Cardiac muscle cell (in vitro differentiated cells and primary cell): ENCODE data around the gene PRRT4. TPM values are rescaled to one million over a fixed set of nuclear protein-coding genes. Genes with fewer than 3 reads are reported as not detected.

Experiments used
- DNase-seq, 2 donors: peaks; one replicate each; pipeline versions ENCODE4 v3.0.0 to v3.0.0-alpha.2; 2010 to 2017; ENCODE audit warnings: low read depth in 1 of 2, low spot score in 1 of 2
- H3K27ac ChIP-seq: fragments of 200-600 bp; sonication (generic); 2 replicates; pipeline ENCODE4 v1.5.1; 2016
- H3K27me3 ChIP-seq: fragments of 200-600 bp; sonication (generic); 2 replicates; pipeline ENCODE4 v1.6.0; 2016; ENCODE audit warnings: control low read depth
- H3K36me3 ChIP-seq: fragments of 200-600 bp; sonication (generic); 2 replicates; pipeline ENCODE4 v1.5.1; 2016; ENCODE audit warnings: control low read depth
- H3K4me1 ChIP-seq: fragments of 200-600 bp; sonication (generic); 2 replicates; pipeline ENCODE4 v1.8.1; 2017; ENCODE audit warnings: low read depth, mild to moderate bottlenecking, mixed run types
- H3K4me3 ChIP-seq: fragments of 200-600 bp; sonication (generic); 2 replicates; pipeline ENCODE4 v1.5.1; 2016; ENCODE audit warnings: mild to moderate bottlenecking
- H3K9me3 ChIP-seq: fragments of 200-600 bp; sonication (generic); 2 replicates; pipeline ENCODE4 v1.5.1; 2017; ENCODE audit warnings: low read depth, mild to moderate bottlenecking, control low read depth
- CTCF ChIP-seq: IDR thresholded peaks from 2 replicates; pipeline ENCODE4 v1.5.1; 2012; ENCODE audit warnings: low read depth, mild to moderate bottlenecking, low read length
- polyA plus RNA-seq: library from polyadenylated mRNA; unstranded; fragments of >200 nt; fragmentation: Nextera tagmentation; extraction: Ambion mirVana; gene quantifications from 2 replicates; pipeline ENCODE4 v1.2.1, GENCODE V29; 2016
- total RNA-seq: library from RNA; depleted of rRNA; stranded (reverse); fragments of >200 nt; gene quantifications from 2 replicates; pipeline ENCODE4 v1.2.3, GENCODE V29; 2016

Gene PRRT4
- total and polyA plus RNA-seq, 2 experiments from 2014 or later = 13.2 to 26.6 TPM

GRCh38 chr7:128366986-128367385 lies 5.5 kb upstream of the PRRT4 start:
- H3K4me1 ChIP-seq = no peaks in the 10 kb centered on the region
- no peaks in the 10 kb centered on the region for H3K9me3 ChIP-seq
- no peak for DNase-seq
- peaks cover 62% of the 10 kb centered on the region for H3K27me3 ChIP-seq
- no peak overlapping the region for H3K27ac ChIP-seq
- no peak overlapping the region for H3K4me3 ChIP-seq
- no peaks in the 10 kb centered on the region for H3K36me3 ChIP-seq
- TF ChIP-seq CTCF = no peak

GRCh38 chr7:128366300-128366699 lies 4.8 kb upstream of the PRRT4 start:
- TF ChIP-seq CTCF = no peak
- Histone ChIP-seq H3K27me3 (peaks cover 68% of the 10 kb centered on the region), H3K4me3 (no peak overlapping the region), H3K4me1 (no peaks in the 10 kb centered on the region), H3K27ac (no peak overlapping the region), H3K36me3 (no peaks in the 10 kb centered on the region), H3K9me3 (no peaks in the 10 kb centered on the region)
- DNase-seq = no peak

GRCh38 chr7:128365432-128365831 lies 3.9 kb upstream of the PRRT4 start:
- DNase-seq = no peak
- no peak for TF ChIP-seq CTCF
- H3K27me3 ChIP-seq = peaks cover 71% of the 10 kb centered on the region

GRCh38 chr7:128364166-128364870 lies 2.8 kb upstream of the PRRT4 start:
- DNase-seq = no peak
- H3K27ac ChIP-seq = no peak overlapping the region
- no peaks in the 10 kb centered on the region for H3K36me3 ChIP-seq
- H3K4me3 ChIP-seq = no peak overlapping the region
- H3K27me3 ChIP-seq = peaks cover 71% of the 10 kb centered on the region
- no peaks in the 10 kb centered on the region for H3K9me3 ChIP-seq
- TF ChIP-seq CTCF = no peak
- H3K4me1 ChIP-seq = peaks cover 8% of the 10 kb centered on the region

More at GRCh38 chr7:128365432-128365831, 3.9 kb upstream of the PRRT4 start:
- Histone ChIP-seq H3K4me3 (no peak overlapping the region), H3K36me3 (no peaks in the 10 kb centered on the region), H3K27ac (no peak overlapping the region), H3K4me1 (peaks cover 2% of the 10 kb centered on the region), H3K9me3 (no peaks in the 10 kb centered on the region)

- H3K4me3 ChIP-seq = no peak overlapping the region
- H3K27ac ChIP-seq = no peak overlapping the region
- no peaks in the 10 kb centered on the region for H3K36me3 ChIP-seq
- no peak for TF ChIP-seq CTCF
- H3K27me3 ChIP-seq = peaks cover 71% of the 10 kb centered on the region
- H3K9me3 ChIP-seq = no peaks in the 10 kb centered on the region
- DNase-seq = no peak
- H3K4me1 ChIP-seq = peaks cover 8% of the 10 kb centered on the region
Observed at GRCh38 chr7:128363261-128363721, 1.8 kb upstream of the PRRT4 start.
